ENCODE results near the gene HMCN1. TPM values are rescaled to one million over a fixed set of nuclear protein-coding genes. Genes with fewer than 3 reads are reported as not detected.

The HMCN1 gene
- total RNA-seq, 8 experiments from 2014 or later: 0.43 to 56.8 (median 6.8) TPM

DNA sequence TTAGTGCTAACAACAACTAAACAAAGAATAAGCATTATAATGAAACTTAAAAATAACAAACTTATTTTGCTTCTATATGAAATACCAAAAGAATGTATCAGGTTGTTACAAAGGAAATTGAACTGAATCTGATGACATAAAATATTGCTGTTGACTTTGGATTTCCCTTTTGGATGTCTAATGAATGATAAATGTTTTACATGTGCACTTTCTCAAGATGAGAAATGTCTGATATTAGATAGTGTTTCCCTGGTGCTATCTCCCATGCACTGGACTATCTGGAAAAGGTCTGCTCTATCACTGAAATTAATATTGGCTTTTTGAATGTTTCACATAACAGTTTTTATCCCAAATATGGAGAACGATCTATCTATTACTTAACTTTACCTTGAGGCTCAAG lies 179.9 kb downstream of the HMCN1 start:
- Histone ChIP-seq H3K4me3 (no peak overlapping the region), H3K4me1 (replicated peaks in 1 of 2) (no peaks in the 10 kb centered on the region), H3K27ac (no peak overlapping the region)
- 88 to 100% (median 97%) methylated on average over 1 of the region's 1 CpG for WGBS, 10 experiments
- ATAC-seq (replicated peaks in 6 of 8): no peak
- in situ Hi-C loops (cut with MboI; ENCODE audit: low pct_unique_long_range_greater_than_20kb in 2 of 9, low sequenced_read_pairs in 9 of 9, unreplicated experiment in 9 of 9): no loop called here

DNA sequence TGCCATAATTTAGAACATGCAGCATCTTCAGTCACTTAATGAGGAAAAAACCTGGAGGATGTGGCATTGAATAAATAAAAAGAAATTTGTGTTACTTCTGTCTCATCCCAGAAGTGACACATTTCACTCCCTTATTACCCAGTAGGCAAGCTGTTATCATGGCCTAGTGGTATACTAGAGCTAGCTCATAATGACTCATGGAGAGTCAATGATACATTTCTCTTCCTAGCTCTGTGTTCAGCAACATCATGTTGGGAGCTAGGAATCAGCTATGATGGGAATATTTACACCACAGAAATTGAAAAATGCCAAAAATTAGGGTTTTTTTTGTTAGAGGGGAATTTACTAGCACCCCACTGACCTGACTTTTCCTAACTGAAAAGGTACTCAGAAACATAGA lies 182.7 kb downstream of the HMCN1 start:
- Histone ChIP-seq H3K4me1 (replicated peaks in 1 of 2) (peaks cover 0 to 6% of the 10 kb centered on the region in 2 donors), H3K4me3 (no peak overlapping the region), H3K27ac (no peak overlapping the region)
- in situ Hi-C loops (cut with MboI; ENCODE audit: low pct_unique_long_range_greater_than_20kb in 2 of 9, low sequenced_read_pairs in 9 of 9, unreplicated experiment in 9 of 9): no loop called here
- ATAC-seq (replicated peaks in 6 of 8): peak in 2 of 8 experiments; percentile 34 to 63

DNA sequence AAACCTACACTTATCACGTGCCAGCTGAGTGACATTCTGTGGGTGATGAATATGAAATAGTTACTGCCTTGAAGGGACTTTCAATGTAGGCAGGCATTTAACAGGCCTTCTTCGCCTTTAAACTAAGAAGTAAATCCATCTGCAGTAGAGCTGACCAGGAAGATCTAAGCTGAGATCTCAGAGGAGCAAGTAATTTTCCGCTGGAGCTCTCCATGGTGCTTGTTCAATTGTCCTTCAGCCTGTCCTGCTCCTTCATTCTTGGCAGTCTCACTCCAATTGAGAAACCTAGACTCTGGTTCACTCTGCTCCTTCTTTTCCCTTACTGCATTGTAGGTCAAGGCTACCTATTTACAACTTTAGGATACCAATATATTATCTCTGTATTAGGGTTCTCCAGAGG lies 183.5 kb downstream of the HMCN1 start:
- Histone ChIP-seq H3K27ac (no peak overlapping the region), H3K4me3 (no peak overlapping the region), H3K4me1 (replicated peaks in 1 of 2) (peaks cover 0 to 6% of the 10 kb centered on the region in 2 donors)
- in situ Hi-C loops (cut with MboI; ENCODE audit: low pct_unique_long_range_greater_than_20kb in 2 of 9, low sequenced_read_pairs in 9 of 9, unreplicated experiment in 9 of 9): no loop called here
- ATAC-seq (replicated peaks in 6 of 8): peak in 3 of 8 experiments; percentile 46 to 65 (median 49)
- 43 to 100% (median 89%) methylated on average over 1 to 3 of the region's 3 CpGs; no CpG with 5 or more reads in 1 of the 10 experiments for WGBS, 10 experiments

DNA sequence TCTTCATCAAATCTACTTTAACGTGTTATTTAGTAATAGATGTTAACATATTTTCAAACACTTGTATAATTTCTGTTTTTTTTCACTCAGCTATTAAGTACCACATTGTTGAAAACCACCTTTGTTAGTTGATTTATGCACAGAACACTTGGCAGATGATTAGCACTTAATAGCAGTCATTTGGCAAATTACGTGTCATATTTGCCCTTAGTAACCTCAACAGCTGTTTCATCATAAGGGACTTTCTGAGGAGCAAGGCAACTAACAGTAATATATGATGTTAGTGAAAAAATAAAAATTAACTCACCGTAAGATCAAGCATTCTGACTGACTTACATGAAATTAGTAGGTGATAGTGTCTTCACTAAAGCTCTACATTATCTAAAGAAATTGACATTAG lies 186.4 kb downstream of the HMCN1 start:
- Histone ChIP-seq H3K4me1 (replicated peaks in 1 of 2) (peaks cover 0 to 6% of the 10 kb centered on the region in 2 donors), H3K27ac (no peak overlapping the region), H3K4me3 (no peak overlapping the region)
- 40 to 93% (median 72%) methylated on average over 2 to 3 of the region's 3 CpGs for WGBS, 10 experiments
- peak in 2 of 8 experiments; percentile 25 to 61 for ATAC-seq (replicated peaks in 6 of 8)
- in situ Hi-C loops (cut with MboI; ENCODE audit: low pct_unique_long_range_greater_than_20kb in 2 of 9, low sequenced_read_pairs in 9 of 9, unreplicated experiment in 9 of 9): no loop called here

DNA sequence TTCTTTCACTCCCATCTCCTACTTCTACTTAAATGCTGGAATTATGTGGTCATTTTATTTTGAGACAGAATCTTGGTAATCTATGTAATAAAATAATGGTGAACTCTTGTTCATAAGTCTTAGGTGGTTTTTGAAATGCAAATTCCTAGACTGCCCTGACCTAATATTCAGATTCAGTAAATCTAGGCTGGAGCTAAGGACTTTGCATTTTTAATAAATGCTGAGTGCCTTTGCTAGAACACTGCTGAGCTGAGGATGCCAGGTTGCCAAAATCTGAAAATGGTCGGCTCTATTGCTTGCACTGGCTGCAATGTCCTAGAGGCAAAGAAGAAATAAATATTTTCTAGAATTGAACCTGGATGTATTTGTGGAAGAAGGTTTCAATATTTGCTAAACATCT lies 187.4 kb downstream of the HMCN1 start:
- Histone ChIP-seq H3K27ac (no peak overlapping the region), H3K4me3 (no peak overlapping the region), H3K4me1 (replicated peaks in 1 of 2) (peaks cover 0 to 6% of the 10 kb centered on the region in 2 donors)
- in situ Hi-C loops (cut with MboI; ENCODE audit: low pct_unique_long_range_greater_than_20kb in 2 of 9, low sequenced_read_pairs in 9 of 9, unreplicated experiment in 9 of 9): no loop called here
- peak in 3 of 8 experiments; percentile 18 to 57 (median 53) for ATAC-seq (replicated peaks in 6 of 8)
- 33 to 100% (median 53%) methylated on average over 1 of the region's 1 CpG; no CpG with 5 or more reads in 3 of the 10 experiments for WGBS, 10 experiments

DNA sequence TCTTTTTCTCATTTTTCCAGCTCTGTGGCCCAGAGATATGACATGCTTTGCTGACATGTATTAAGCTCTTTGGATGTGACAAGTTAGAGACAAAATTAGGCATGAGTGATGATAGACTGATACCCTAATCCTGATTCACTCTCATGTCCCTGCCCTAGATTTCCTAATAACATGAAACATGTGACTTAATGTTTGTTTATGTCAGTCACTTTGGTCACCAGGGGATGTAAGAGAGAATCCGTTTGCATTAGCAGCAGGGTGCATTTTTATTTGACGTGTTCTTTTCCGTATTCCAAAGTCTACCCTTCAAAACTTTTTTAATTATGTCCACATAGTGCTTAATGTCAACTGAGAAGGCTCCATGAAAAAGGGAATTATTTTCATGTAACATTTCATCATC lies 192.4 kb downstream of the HMCN1 start:
- H3K4me3 ChIP-seq: no peak overlapping the region
- no peaks in the 10 kb centered on the region for H3K4me1 ChIP-seq (replicated peaks in 1 of 2)
- in situ Hi-C loops (cut with MboI; ENCODE audit: low pct_unique_long_range_greater_than_20kb in 2 of 9, low sequenced_read_pairs in 9 of 9, unreplicated experiment in 9 of 9): no loop called here
- H3K27ac ChIP-seq: no peak overlapping the region
- peak in 5 of 8 experiments; percentile 27 to 97 (median 56) for ATAC-seq (replicated peaks in 6 of 8)
- 7 to 70% (median 35%) methylated on average over 2 to 3 of the region's 3 CpGs for WGBS, 10 experiments

DNA sequence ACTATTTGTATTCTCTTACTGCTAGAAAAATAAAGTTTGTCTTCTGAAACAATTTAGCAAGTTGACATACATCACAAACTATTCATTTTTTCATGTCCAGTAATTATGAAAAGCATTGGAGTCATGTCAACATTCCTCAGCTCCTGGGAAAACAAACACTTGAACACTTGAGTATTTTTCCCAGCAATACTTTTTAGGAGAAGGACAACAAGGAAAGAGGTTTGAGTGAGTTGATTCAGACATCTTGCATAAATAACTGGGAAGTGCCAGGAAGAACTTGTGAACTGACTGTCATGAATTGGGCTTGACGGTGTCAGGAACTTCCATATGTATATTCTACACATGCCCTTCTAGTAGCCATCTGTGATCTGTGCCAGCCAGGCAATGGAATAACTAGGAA lies 195.6 kb downstream of the HMCN1 start:
- WGBS, 10 experiments: 13 to 100% (median 79%) methylated on average over 1 of the region's 1 CpG; no CpG with 5 or more reads in 2 of the 10 experiments
- in situ Hi-C loops (cut with MboI; ENCODE audit: low pct_unique_long_range_greater_than_20kb in 2 of 9, low sequenced_read_pairs in 9 of 9, unreplicated experiment in 9 of 9): no loop called here
- peak in 2 of 8 experiments; percentile 37 to 41 for ATAC-seq (replicated peaks in 6 of 8)
- Histone ChIP-seq H3K27ac (no peak overlapping the region), H3K4me3 (no peak overlapping the region), H3K4me1 (replicated peaks in 1 of 2) (peaks cover 0 to 3% of the 10 kb centered on the region in 2 donors)

DNA sequence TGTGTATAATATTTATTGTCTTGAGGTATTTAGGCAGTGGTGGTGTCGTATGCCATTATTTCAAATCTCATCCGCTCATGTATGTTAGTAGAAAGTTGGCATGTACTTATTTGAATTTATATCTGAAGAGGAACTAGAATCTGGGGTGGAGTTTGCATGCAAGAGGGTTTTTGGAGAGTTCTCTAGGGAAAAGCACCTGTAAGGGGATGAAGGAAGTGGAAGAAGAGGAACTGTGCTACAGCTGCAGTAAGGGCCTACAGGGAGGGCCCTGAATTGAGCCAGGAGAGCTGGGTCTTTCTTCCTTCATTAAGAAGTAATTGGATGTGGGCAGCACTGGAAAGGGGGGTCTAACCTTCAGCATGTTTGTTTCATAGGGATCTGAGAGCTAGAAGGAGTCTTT lies 197.2 kb downstream of the HMCN1 start:
- in situ Hi-C loops (cut with MboI; ENCODE audit: low pct_unique_long_range_greater_than_20kb in 2 of 9, low sequenced_read_pairs in 9 of 9, unreplicated experiment in 9 of 9): no loop called here
- 80 to 100% (median 96%) methylated on average over 1 to 2 of the region's 2 CpGs; no CpG with 5 or more reads in 2 of the 10 experiments for WGBS, 10 experiments

DNA sequence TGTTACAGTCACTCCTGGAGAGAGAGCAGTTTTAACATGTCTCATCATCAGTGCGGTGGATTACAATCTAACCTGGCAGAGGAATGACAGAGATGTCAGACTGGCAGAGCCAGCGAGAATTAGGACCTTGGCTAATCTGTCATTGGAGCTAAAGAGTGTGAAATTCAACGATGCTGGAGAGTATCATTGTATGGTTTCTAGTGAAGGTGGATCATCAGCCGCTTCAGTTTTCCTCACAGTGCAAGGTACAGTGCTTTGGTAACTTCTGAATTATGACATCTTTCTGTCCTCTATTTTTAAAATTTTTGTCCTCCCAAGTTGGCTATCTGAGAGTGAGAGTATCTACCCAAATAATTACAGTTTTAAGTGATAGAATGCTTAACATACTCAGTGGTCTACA lies 199.4 kb downstream of the HMCN1 start:
- Histone ChIP-seq H3K4me3 (no peak overlapping the region), H3K4me1 (replicated peaks in 1 of 2) (peaks cover 0 to 3% of the 10 kb centered on the region in 2 donors), H3K27ac (no peak overlapping the region)
- no peak for ATAC-seq (replicated peaks in 6 of 8)
- in situ Hi-C loops (cut with MboI; ENCODE audit: low pct_unique_long_range_greater_than_20kb in 2 of 9, low sequenced_read_pairs in 9 of 9, unreplicated experiment in 9 of 9): no loop called here
- 80 to 100% (median 91%) methylated on average over 2 to 4 of the region's 4 CpGs for WGBS, 10 experiments

More for the DNA sequence above, 197.2 kb downstream of the HMCN1 start:
- ATAC-seq (replicated peaks in 6 of 8): no peak
- H3K4me1 ChIP-seq (replicated peaks in 1 of 2): peaks cover 0 to 3% of the 10 kb centered on the region in 2 donors
- no peak overlapping the region for H3K4me3 ChIP-seq
- H3K27ac ChIP-seq: no peak overlapping the region

DNA sequence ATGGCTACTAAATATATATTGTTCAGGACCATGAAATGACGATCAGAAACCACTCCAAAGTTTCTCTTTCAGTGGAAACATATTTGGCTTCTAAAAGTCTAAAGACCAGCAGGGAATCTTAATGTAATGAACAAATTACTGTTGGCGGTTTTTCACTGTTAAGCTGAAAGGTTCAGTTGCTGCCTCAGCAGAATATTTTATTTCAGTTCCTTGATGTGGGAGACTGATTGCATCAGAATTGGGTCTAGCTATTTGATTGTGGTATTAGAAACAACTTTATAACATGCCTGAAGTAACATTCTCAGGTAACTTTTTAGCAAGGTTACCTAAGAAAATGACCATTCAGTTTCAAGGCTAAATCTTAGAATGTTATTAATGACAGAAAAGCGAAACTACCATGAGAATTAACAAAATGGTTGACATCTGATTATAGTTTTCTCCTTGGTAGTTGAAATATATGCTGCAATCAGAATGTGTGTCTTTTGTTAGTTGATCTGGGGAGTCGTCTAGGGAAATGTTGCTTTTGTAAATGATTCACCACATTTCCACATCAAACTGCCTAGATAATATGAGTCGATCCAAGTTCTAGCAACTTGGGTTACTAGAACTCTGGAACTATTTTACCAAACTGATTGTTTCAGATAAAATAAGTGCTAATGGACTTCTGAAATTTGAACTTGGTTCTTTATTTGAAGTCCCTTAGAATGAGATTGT lies 200.4 kb downstream of the HMCN1 start:
- peak in 1 of 8 experiments; percentile 31 for ATAC-seq (replicated peaks in 6 of 8)
- in situ Hi-C loops (cut with MboI; ENCODE audit: low pct_unique_long_range_greater_than_20kb in 2 of 9, low sequenced_read_pairs in 9 of 9, unreplicated experiment in 9 of 9): no loop called here
- Histone ChIP-seq H3K4me1 (replicated peaks in 1 of 2) (peaks cover 0 to 3% of the 10 kb centered on the region in 2 donors), H3K27ac (no peak overlapping the region), H3K4me3 (no peak overlapping the region)
- 39 to 100% (median 65%) methylated on average over 3 to 5 of the region's 5 CpGs for WGBS, 10 experiments

DNA sequence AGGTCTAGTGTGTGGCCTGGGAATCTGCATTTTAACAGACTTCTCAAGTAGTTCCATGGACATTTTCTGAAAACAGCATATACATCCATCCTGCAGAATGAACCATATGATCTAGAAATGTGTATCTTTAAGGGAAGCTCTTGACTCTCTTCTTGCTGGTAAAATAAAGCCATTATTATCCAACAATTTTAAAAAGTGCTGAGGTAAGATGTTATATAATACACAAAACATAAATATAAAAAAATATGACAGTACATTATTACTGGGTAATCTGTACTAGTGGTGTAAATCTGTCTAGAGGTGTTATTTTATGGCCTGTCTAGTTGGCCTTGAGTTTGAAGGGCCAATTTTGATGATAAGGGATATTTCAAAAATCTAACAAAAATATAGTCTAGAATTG lies 201.2 kb downstream of the HMCN1 start:
- ATAC-seq (replicated peaks in 6 of 8): no peak
- in situ Hi-C loops (cut with MboI; ENCODE audit: low pct_unique_long_range_greater_than_20kb in 2 of 9, low sequenced_read_pairs in 9 of 9, unreplicated experiment in 9 of 9): no loop called here

DNA sequence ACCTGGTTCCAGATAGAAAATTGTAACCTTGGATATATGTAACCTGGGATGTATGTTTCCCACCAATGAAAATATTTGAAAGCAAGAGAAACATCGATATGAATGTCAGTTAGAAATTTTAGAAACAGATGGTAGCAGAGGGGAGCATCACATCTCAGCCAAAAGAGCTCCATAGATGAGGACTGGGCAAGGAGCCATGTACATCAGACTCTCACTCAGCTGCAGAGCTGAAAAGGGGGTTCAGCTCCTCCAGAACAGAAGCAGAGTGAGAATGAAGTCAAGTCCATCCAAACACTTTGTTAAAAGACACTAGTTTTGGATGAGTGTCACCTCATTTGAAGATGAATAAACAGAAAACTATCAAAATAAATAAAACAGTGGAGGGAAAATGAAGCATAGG lies 202.4 kb downstream of the HMCN1 start:
- no peak overlapping the region for H3K27ac ChIP-seq
- H3K4me1 ChIP-seq (replicated peaks in 1 of 2): peaks cover 0 to 3% of the 10 kb centered on the region in 2 donors
- no peak for ATAC-seq (replicated peaks in 6 of 8)
- in situ Hi-C loops (cut with MboI; ENCODE audit: low pct_unique_long_range_greater_than_20kb in 2 of 9, low sequenced_read_pairs in 9 of 9, unreplicated experiment in 9 of 9): no loop called here
- WGBS, 10 experiments: 0 to 100% (median 86%) methylated on average over 1 of the region's 1 CpG; no CpG with 5 or more reads in 2 of the 10 experiments
- no peak overlapping the region for H3K4me3 ChIP-seq

More for the DNA sequence above, 201.2 kb downstream of the HMCN1 start:
- Histone ChIP-seq H3K27ac (no peak overlapping the region), H3K4me1 (replicated peaks in 1 of 2) (peaks cover 0 to 3% of the 10 kb centered on the region in 2 donors), H3K4me3 (no peak overlapping the region)

DNA sequence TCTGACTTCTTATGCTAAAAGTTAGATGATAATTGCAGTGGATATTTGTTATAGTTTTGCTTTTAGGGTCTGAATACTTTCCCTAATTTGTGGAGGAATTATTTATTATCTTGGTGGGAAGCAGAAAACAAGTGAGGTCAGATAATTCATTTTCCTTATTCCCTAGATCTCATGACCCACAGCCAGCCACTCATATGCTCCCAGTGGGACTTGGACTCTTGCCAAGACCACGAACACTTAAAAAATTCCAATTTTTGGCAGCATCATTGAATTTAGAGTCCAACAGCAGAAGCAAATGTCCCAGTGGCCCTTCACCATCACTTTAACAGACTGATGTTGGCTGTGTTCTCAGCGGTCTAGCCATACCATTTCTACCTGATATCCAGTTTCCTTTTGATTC lies 204.2 kb downstream of the HMCN1 start:
- Histone ChIP-seq H3K27ac (no peak overlapping the region), H3K4me3 (no peak overlapping the region), H3K4me1 (replicated peaks in 1 of 2) (peaks cover 0 to 3% of the 10 kb centered on the region in 2 donors)
- ATAC-seq (replicated peaks in 6 of 8): no peak
- in situ Hi-C loops (cut with MboI; ENCODE audit: low pct_unique_long_range_greater_than_20kb in 2 of 9, low sequenced_read_pairs in 9 of 9, unreplicated experiment in 9 of 9): no loop called here
- 0 to 100% (median 80%) methylated on average over 1 to 2 of the region's 2 CpGs for WGBS, 10 experiments

DNA sequence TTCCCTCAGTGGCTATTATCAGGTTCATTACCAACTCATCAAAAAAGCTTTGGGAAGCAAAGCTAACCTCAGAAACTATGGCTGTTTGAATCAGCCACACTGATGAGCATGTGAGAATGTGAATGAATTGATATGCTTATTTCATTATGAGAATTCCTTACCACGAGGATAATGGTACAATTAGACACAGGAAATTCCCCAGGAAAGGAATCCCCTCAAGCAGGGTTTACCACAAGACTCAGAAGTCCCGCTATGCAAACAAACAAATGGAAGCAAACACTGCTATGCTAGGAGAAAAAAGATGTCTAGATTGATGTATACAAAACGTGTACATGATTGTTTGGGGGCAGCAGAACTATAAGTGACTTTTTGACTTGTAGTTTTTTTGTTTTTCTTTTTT lies 205.0 kb downstream of the HMCN1 start:
- Histone ChIP-seq H3K4me3 (no peak overlapping the region), H3K4me1 (replicated peaks in 1 of 2) (peaks cover 0 to 3% of the 10 kb centered on the region in 2 donors), H3K27ac (no peak overlapping the region)
- peak in 1 of 8 experiments; percentile 19 for ATAC-seq (replicated peaks in 6 of 8)
- WGBS, 10 experiments: 20 to 69% (median 52%) methylated on average over 1 to 3 of the region's 3 CpGs
- in situ Hi-C loops (cut with MboI; ENCODE audit: low pct_unique_long_range_greater_than_20kb in 2 of 9, low sequenced_read_pairs in 9 of 9, unreplicated experiment in 9 of 9): no loop called here

All from motor neuron (in vitro differentiated cells).